ENCODE measurements around the gene SLC12A3.

- TF ChIP-seq CTCF (IDR thresholded peaks at IDR 0.05) (no peak), POLR2A (IDR thresholded peaks at IDR 0.05) (no peak)
Observed at GRCh38 chr16:56918467-56919012, 53.5 kb downstream of the SLC12A3 start.

Data from adrenal gland (tissue), 5 donors.